Fibroblast of upper back skin (primary cell): ENCODE data around the gene TEKT3.

Experiments used
- DNase-seq: peaks from one replicate; pipeline ENCODE4 v3.0.0-alpha.2; 2013

The TEKT3 gene

GRCh38 chr17:15263206-15263579, 78.2 kb downstream of the TEKT3 start:
- peak; percentile 81 for DNase-seq

DNA sequence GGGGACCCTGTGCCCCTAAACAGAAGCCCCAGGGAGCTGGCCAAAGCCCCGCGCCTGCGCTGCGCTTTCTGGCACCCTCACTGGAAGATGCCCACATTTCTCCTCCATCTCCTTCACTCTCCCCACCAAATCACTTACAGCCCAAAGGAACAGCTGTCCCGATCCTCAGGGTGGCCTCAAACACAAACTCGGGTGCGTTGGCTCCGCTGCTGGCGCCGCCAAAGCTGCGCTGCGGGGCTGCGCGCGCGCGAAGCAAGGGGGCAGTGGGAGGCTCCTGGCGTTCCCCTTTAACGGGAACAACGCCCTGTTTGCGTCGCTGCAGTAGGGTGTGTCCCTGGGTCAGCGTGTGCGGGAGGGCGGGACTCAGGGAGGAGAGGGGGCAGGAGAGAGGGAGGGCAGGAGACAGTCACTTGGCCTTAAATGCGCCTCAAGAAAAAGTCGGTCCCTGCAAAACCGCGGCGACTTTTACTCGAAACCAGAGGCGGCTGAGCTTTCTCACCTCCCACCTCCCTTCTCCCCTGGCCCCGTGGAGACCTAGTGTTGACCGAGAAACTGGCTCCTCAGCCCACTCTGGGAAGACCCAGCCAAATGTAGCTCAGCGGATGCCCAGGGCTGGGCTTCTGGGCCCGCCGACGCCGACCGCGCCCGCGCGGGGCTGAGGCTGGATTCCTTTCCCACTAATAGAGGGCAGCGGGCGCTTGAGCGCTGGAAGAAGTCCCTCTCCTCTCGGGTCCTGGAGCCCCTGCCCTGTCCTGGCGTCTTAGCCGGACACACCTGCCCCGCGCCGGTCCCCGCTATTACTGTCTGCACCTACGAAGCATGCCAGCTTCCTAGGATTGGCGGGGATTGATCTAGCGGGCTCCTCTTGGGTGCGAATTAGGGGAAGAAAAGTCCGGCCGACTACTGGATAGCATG, 78.8 kb downstream of the TEKT3 start:
- peak; percentile 79 for DNase-seq

DNA sequence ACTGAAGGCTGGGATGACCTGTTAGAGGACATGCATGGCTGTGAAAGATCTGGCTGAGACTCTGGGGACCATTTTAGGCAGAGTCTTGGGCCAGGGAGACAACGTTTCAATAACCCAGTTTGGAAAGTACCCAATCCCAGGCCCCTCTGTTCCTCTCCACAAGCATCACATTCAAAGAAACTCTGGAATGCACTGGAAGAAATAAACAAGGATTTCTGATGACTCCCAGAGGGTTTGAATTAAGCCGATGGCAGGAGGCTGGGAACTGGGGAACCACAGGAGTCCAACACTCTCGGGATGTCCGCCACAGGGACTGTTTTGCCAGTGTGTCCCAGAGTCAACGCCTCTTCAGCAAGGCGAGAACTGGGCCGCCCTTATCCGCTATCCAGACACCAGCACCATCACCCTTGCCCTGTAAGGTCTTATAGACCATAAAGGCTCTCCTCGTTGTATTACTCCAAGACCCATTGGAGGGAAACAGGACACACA, 79.6 kb downstream of the TEKT3 start:
- peak; percentile 34 for DNase-seq

DNA sequence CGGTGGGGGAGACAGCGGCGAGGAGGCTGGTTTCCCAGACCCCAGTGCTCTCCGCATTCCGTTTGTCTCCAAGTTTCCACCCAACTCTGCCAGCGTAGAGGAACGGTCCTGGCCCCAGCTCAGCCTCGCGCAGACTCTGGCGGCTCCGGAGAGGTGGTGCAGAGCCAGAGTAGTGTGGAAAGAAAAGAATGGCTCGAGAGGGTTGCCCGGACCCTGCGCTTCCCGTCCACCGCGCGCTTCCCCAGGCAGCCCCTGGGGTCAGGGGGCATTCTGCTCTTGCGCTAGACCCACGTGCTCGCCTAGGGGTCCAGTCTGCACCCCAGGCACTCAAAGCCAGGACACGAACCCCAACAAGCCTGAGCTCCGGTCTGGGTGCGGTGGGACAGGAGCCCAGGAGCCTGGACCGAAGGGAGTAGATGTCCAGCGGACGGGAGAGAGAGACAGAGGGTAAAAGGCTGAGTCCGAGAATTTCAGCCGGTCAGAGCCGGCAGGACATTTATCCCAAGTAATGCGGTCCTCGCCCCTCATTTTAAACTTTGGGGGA, 80.1 kb downstream of the TEKT3 start:
- peak; percentile 64 for DNase-seq

GRCh38 chr17:15260376-15261257, 80.8 kb downstream of the TEKT3 start:
- peak; percentile 91 for DNase-seq

GRCh38 chr17:15257796-15258512, 83.4 kb downstream of the TEKT3 start:
- no peak for DNase-seq

DNA sequence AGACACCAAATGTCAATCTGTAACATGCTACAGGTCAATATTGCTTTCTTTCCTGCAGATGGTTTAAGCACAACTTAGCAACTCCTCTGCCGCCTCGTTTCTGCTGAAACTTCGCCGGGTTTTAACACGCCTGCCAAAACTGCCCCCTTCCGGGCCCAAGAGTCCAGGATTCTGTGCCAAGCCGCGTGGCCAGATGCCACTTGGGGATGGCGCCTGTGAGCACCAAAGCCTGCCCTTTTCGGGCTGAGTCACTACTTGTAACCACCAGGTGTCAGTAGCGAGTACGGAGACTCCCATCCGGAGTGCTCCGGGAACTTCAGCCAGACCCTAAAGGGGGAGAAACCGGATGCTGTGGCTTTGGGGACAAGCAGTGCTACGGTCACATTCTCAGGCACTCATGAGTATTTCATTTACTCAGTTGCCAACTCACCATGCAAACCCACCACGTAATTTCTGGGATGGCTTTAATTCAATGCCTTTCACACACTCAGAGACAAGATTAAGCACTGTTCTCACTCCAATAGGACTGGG, 84.1 kb downstream of the TEKT3 start:
- DNase-seq, result peak; percentile 78

DNA sequence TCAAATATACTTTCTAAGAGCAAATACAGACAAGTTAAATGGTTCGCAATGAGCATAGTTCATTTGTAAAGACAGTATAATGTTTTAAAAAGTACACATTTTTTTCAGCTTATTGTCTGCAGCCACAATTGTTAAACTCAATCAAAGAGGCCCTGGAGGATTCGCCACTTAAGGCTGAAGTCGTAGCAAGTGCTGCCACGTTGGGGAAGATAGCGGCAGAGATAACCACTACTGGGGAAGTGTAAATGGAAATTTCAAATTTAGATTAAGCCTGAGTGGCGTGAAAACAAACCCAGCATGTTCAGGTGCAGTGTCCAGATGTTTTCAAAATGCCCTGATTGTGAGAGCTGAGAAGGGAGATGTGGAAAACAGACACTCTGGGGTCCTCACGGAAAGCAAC, 84.7 kb downstream of the TEKT3 start:
- DNase-seq, result no peak

DNA sequence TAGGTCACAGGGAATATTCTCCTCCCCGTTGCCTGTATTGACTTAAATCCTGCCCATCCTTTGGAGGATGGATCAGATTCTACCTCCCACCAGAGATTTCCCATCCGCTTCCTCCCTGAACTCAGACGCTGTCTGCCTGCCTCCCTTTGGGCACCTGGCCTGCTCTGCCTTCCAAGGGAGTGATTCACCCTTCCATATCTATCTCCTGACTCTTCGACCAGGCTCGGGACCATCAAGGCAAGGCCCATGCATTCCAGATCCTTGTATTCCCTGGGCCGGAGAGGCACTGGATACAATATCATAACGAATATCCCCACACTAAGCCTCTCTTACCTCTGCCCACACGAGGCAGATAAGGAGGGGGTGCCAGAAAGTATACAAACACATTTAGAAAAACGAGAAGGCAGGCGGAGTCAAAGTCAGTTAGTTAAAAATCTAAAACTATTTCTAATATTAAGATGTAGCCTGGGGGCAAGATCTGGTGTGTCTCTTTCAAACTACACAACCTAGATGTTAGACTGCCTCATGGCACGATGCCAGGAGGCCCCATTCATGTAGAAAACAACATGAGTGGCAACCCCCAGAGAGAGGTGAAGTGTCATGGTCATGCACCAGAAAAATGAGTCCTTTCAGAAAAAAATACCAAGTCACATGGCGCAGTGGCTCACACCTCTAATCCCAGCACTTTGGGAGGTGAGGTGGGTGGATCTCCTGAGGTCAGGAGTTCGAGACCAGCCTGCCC, 85.5 kb downstream of the TEKT3 start:
- DNase-seq, result peak; percentile 65
